HL-60 (cell line): ENCODE results near the gene ROR1.

ENCODE experiments used
- DNase-seq, 2 experiments: peaks; one replicate each; pipeline ENCODE4 v3.0.0-alpha.2; 2010 to 2020; ENCODE audit warnings: low read depth in 1 of 2, low spot score in 1 of 2
- H3K27ac ChIP-seq: fragments of 250-450 bp; sonication (Bioruptor Pico); replicated peaks from 2 replicates; pipeline ENCODE4 v1.5.1; 2020; ENCODE audit warnings: mild to moderate bottlenecking, moderate library complexity
- H3K27me3 ChIP-seq: fragments of 250-450 bp; sonication (Bioruptor Pico); 2 replicates; pipeline ENCODE4 v1.5.1; 2021; ENCODE audit warnings: mild to moderate bottlenecking, moderate library complexity; ENCODE audit not compliant: insufficient read depth, poor library complexity, severe bottlenecking
- H3K4me3 ChIP-seq: replicated peaks from 2 replicates; pipeline ENCODE4 v1.5.1; 2011; ENCODE audit warnings: mild to moderate bottlenecking, control low read depth, low read length; ENCODE audit not compliant: insufficient read depth
- GABPA ChIP-seq: IDR thresholded peaks from 2 replicates; pipeline ENCODE4 v1.6.1; 2012; ENCODE audit warnings: low read depth
- POLR2AphosphoS5 ChIP-seq: IDR thresholded peaks from 2 replicates; pipeline ENCODE4 v1.6.1; 2012; ENCODE audit warnings: low read depth
- REST ChIP-seq: IDR thresholded peaks from 2 replicates; pipeline ENCODE4 v1.6.1; 2012; ENCODE audit warnings: low read depth; ENCODE audit not compliant: insufficient replicate concordance
- SPI1 ChIP-seq: IDR thresholded peaks from 2 replicates; pipeline ENCODE4 v1.6.1; 2012; ENCODE audit warnings: low read depth, mild to moderate bottlenecking, borderline replicate concordance
- TF ChIP-seq, protein P1 (sequence below): IDR thresholded peaks from one replicate; pipeline ENCODE4 v1.5.1; 2011; ENCODE audit warnings: low read length, control low read depth, inconsistent platforms; ENCODE audit not compliant: insufficient read depth

Gene ROR1

DNA sequence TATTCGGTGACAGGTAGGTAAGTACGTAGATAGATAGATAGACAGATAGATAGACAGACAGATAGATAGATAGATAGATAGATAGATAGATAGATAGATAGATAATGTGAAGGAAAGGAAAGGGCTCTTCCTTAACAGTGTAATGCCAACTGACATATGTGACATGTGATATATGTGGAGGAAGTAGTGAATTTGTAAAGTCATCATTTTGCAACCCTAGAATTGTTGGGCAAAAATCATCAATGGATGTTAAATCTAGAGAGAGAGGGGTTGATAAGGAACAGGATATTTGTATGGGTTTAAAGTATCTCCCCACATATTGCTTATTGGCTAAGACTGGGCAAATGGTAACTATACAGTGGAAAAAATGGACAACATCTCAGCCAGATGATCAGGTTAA lies 166.6 kb downstream of the ROR1 start:
- peaks cover 3% of the 10 kb centered on the region for H3K27me3 ChIP-seq
- no peak overlapping the region for H3K4me3 ChIP-seq
- no peak overlapping the region for H3K27ac ChIP-seq
- TF ChIP-seq, protein P1, sequence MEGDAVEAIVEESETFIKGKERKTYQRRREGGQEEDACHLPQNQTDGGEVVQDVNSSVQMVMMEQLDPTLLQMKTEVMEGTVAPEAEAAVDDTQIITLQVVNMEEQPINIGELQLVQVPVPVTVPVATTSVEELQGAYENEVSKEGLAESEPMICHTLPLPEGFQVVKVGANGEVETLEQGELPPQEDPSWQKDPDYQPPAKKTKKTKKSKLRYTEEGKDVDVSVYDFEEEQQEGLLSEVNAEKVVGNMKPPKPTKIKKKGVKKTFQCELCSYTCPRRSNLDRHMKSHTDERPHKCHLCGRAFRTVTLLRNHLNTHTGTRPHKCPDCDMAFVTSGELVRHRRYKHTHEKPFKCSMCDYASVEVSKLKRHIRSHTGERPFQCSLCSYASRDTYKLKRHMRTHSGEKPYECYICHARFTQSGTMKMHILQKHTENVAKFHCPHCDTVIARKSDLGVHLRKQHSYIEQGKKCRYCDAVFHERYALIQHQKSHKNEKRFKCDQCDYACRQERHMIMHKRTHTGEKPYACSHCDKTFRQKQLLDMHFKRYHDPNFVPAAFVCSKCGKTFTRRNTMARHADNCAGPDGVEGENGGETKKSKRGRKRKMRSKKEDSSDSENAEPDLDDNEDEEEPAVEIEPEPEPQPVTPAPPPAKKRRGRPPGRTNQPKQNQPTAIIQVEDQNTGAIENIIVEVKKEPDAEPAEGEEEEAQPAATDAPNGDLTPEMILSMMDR: no peak
- TF ChIP-seq GABPA: no peak
- no peak for TF ChIP-seq REST
- no peak for TF ChIP-seq POLR2AphosphoS5
- no peak for TF ChIP-seq SPI1
- no peak for DNase-seq

DNA sequence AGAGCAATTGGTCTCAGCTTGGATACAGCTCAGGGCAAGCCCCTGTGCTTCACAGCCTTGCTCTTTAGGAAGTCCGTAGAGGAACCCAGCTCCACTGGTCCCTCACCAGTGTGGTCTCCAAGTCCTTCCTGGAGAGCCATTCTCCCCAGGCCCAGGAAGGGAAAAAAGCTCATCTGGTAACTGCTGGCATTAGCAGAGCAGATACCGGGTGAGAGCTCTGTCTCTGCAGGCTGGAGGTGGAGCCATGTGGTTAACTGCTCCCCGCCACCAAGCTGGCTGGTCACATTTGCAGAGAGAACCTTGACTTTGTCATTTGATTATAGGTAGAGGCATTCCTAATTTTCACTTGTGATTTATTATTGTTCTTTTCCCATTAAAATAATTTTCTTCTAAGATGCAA lies 169.6 kb downstream of the ROR1 start:
- DNase-seq: no peak
- Histone ChIP-seq H3K27ac (no peak overlapping the region), H3K27me3 (peaks cover 3% of the 10 kb centered on the region), H3K4me3 (no peak overlapping the region)
- no peak for TF ChIP-seq REST
- no peak for TF ChIP-seq GABPA
- TF ChIP-seq, protein P1: no peak
- no peak for TF ChIP-seq SPI1
- TF ChIP-seq POLR2AphosphoS5: no peak

GRCh38 chr1:63945943-63946342 lies 172.1 kb downstream of the ROR1 start:
- DNase-seq: no peak
- Histone ChIP-seq H3K27ac (no peak overlapping the region), H3K27me3 (peaks cover 3% of the 10 kb centered on the region), H3K4me3 (no peak overlapping the region)
- TF ChIP-seq POLR2AphosphoS5 (no peak), REST (no peak), SPI1 (no peak), GABPA (no peak)
- TF ChIP-seq, protein P1: no peak
